ENCODE results near the gene DNHD1. TPM values are rescaled to one million over a fixed set of nuclear protein-coding genes. Genes with fewer than 3 reads are reported as not detected.

DNHD1 gene
- total RNA-seq, 4 donors from 2014 or later: 5.9 to 13.6 (median 8.4) TPM

- WGBS, 2 donors: 90 to 95% methylated on average over 2 of the region's 2 CpGs
- no peak for DNase-seq (ENCODE audit: low spot score in 2 of 2)
- intact Hi-C loops (cut with DNase I; ENCODE audit: low total_unique reads): no loop called here
Observed at GRCh38 chr11:6530848-6531247, 33.8 kb downstream of the DNHD1 start.

DNA sequence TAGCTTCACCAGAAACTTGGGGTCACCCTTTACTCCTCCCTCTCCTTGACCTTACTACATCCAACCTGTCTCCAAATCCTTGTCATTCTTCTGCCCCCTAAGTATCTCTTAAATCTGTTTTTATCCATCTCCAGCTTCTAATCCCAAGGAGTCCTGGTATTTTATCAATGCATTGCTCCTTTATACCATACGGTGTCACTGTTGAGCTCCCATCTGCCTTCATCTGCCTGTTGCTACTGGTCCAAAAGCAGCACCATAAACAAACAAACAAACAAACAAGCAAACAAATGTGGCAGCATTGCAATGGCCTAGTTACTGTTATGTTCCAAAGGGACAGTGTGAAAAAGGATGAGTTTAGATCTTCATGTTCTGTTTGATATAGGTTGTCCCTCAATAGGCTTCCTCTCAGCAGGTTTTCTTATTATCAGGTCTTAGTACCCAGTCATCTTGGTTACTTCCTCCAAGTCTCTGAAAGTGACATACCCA is 34.2 kb downstream of the DNHD1 start:
- WGBS, 2 donors: 0% methylated on average over 1 of the region's 1 CpG
- no peak for TF ChIP-seq POLR2A (IDR thresholded peaks at IDR 0.05)
- TF ChIP-seq, protein P1, sequence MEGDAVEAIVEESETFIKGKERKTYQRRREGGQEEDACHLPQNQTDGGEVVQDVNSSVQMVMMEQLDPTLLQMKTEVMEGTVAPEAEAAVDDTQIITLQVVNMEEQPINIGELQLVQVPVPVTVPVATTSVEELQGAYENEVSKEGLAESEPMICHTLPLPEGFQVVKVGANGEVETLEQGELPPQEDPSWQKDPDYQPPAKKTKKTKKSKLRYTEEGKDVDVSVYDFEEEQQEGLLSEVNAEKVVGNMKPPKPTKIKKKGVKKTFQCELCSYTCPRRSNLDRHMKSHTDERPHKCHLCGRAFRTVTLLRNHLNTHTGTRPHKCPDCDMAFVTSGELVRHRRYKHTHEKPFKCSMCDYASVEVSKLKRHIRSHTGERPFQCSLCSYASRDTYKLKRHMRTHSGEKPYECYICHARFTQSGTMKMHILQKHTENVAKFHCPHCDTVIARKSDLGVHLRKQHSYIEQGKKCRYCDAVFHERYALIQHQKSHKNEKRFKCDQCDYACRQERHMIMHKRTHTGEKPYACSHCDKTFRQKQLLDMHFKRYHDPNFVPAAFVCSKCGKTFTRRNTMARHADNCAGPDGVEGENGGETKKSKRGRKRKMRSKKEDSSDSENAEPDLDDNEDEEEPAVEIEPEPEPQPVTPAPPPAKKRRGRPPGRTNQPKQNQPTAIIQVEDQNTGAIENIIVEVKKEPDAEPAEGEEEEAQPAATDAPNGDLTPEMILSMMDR (IDR thresholded peaks at IDR 0.05): peak in 1 of 3 donors; percentile 65
- intact Hi-C loops (cut with DNase I; ENCODE audit: low total_unique reads): no loop called here
- no peak overlapping the region for H3K4me3 ChIP-seq (ENCODE audit: low read depth, poor library complexity, severe bottlenecking)
- DNase-seq (ENCODE audit: low spot score in 2 of 2): no peak

More at GRCh38 chr11:6530848-6531247, 33.8 kb downstream of the DNHD1 start:
- no peak for TF ChIP-seq POLR2A (IDR thresholded peaks at IDR 0.05)
- TF ChIP-seq, protein P1 (IDR thresholded peaks at IDR 0.05): no peak
- no peak overlapping the region for H3K4me3 ChIP-seq (ENCODE audit: low read depth, poor library complexity, severe bottlenecking)

DNA sequence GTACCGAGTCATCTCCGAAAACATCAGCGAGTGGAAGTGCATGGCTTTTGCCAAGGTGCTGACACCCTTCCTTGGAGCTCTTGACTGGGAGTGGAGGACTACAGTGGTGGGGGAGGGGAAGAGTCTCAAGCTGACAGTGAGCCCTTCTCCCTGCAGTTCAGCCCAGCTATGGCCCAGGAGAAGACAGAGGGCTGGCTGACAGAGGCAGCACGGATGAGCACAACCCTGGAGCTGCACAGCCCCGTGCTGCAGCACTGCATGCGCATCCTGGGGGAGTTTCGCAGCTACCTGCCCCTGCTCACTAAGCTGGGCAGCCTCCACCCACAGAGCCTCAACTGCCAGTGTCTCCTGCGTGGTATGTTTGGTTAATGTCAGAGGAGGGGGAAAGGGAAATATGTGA is 41.4 kb downstream of the DNHD1 start:
- intact Hi-C loops (cut with DNase I; ENCODE audit: low total_unique reads): no loop called here
- H3K4me3 ChIP-seq (ENCODE audit: low read depth, poor library complexity, severe bottlenecking): no peak overlapping the region
- DNase-seq (ENCODE audit: low spot score in 2 of 2): no peak
- WGBS, 2 donors: 66 to 72% methylated on average over 8 of the region's 8 CpGs
- TF ChIP-seq, protein P1 (IDR thresholded peaks at IDR 0.05): no peak
- TF ChIP-seq POLR2A (IDR thresholded peaks at IDR 0.05): no peak

- no peak overlapping the region for H3K4me3 ChIP-seq (ENCODE audit: low read depth, poor library complexity, severe bottlenecking)
- TF ChIP-seq, protein P1 (IDR thresholded peaks at IDR 0.05): no peak
- TF ChIP-seq POLR2A (IDR thresholded peaks at IDR 0.05): no peak
- DNase-seq (ENCODE audit: low spot score in 2 of 2): no peak
- WGBS, 2 donors: 61 to 69% methylated on average over 2 to 3 of the region's 3 CpGs
- intact Hi-C loops (cut with DNase I; ENCODE audit: low total_unique reads): no loop called here
Observed at GRCh38 chr11:6538945-6539344, 41.9 kb downstream of the DNHD1 start.

GRCh38 chr11:6539748-6540268 is 42.7 kb downstream of the DNHD1 start:
- no peak overlapping the region for H3K4me3 ChIP-seq (ENCODE audit: low read depth, poor library complexity, severe bottlenecking)
- no peak for DNase-seq (ENCODE audit: low spot score in 2 of 2)
- 89 to 92% methylated on average over 12 of the region's 12 CpGs for WGBS, 2 donors
- intact Hi-C loops (cut with DNase I; ENCODE audit: low total_unique reads): no loop called here
- TF ChIP-seq, protein P1 (IDR thresholded peaks at IDR 0.05): no peak
- TF ChIP-seq POLR2A (IDR thresholded peaks at IDR 0.05): no peak

GRCh38 chr11:6541356-6541755 is 44.3 kb downstream of the DNHD1 start:
- H3K4me3 ChIP-seq (ENCODE audit: low read depth, poor library complexity, severe bottlenecking): no peak overlapping the region
- intact Hi-C loops (cut with DNase I; ENCODE audit: low total_unique reads): no loop called here
- 66 to 71% methylated on average over 4 of the region's 4 CpGs for WGBS, 2 donors
- TF ChIP-seq, protein P1 (IDR thresholded peaks at IDR 0.05): no peak
- no peak for TF ChIP-seq POLR2A (IDR thresholded peaks at IDR 0.05)
- DNase-seq (ENCODE audit: low spot score in 2 of 2): no peak
